Upper lobe of right lung (tissue), 1 donor: Measurements from ENCODE around the gene VKORC1L1. TPM values are rescaled to one million over a fixed set of nuclear protein-coding genes. Genes with fewer than 3 reads are reported as not detected.

ENCODE experiments used
- ATAC-seq: fragments of 200-7000 bp; cut with Tn5 transposase; one replicate; pipeline ENCODE4 v1.9.1; 2020; ENCODE audit warnings: mild to moderate bottlenecking, moderate library complexity
- DNase-seq: peaks from one replicate; pipeline ENCODE4 v3.0.0-alpha.2; 2020
- H3K27ac ChIP-seq: fragments of 200-600 bp; one replicate; pipeline ENCODE4 v1.8.0; 2022
- H3K27me3 ChIP-seq: fragments of 200-600 bp; one replicate; pipeline ENCODE4 v1.8.0; 2022; ENCODE audit warnings: mild to moderate bottlenecking
- H3K36me3 ChIP-seq: fragments of 200-600 bp; one replicate; pipeline ENCODE4 v1.8.0; 2022
- H3K4me1 ChIP-seq: fragments of 200-600 bp; one replicate; pipeline ENCODE4 v1.8.0; 2022
- H3K4me3 ChIP-seq: fragments of 200-600 bp; one replicate; pipeline ENCODE4 v1.8.0; 2022; ENCODE audit warnings: mild to moderate bottlenecking
- H3K9me3 ChIP-seq: fragments of 200-600 bp; one replicate; pipeline ENCODE4 v1.8.0; 2022
- intact Hi-C: fragments of 100-400 bp; cut with DNase I; formaldehyde crosslinking; loops from one replicate; pipeline ENCODE4 v1.11.0; 2022
- total RNA-seq: library from RNA; stranded (reverse); fragmentation: NEBNext Ultra II Directional; extraction: Animal tissue kit (Norgen Biotek cat#: 25700); gene quantifications from one replicate; pipeline ENCODE4 v1.2.1, GENCODE V29; 2021
- TF ChIP-seq, protein P1 (sequence below): fragments of 200-600 bp; IDR thresholded peaks from one replicate; pipeline ENCODE4 v1.8.0; 2022; ENCODE audit warnings: antibody characterized with exemption
- donor health status: DM: no; HTN: yes; CAD: no; lungs with severe emphysema.

Gene VKORC1L1
- total RNA-seq, 1 donor from 2014 or later = 45.2 TPM

DNA sequence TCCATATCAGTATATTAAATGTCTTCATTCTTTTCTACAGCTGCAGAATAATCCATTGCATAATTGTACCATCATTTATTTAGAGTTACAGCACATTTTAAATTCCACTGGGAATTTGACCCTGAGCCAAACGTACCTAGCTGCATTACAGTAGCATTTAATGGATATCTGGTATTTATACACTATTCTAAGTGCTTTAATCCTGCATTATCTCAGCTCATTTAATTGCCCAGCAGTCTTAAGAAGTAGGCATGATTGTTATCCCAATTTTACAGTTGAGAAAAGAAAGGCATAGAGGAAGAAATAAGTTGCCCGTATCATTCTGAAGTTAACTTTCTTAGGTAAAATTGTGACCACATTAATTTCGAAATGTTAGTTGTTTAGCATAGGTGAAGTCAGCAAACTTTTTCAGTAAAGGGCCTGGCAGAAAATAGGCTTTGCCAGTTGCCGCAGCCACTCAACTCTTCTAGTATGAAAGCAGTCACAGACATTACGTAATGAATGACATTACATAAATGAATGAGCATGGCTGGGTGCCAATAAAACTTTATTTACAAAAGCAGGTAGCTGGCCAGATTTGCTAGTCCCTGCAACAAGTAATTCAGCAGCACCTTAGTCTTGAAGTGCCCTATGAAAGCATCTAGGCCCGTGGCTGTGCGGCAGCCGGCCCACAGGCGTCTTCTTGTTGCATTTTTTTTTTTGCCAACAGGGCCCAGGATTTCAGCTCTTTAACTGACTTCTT is 79.1 kb downstream of the VKORC1L1 start:
- intact Hi-C loops = no loop called here
- no peaks in the 10 kb centered on the region for H3K4me1 ChIP-seq
- ATAC-seq = peak; percentile 59

DNA sequence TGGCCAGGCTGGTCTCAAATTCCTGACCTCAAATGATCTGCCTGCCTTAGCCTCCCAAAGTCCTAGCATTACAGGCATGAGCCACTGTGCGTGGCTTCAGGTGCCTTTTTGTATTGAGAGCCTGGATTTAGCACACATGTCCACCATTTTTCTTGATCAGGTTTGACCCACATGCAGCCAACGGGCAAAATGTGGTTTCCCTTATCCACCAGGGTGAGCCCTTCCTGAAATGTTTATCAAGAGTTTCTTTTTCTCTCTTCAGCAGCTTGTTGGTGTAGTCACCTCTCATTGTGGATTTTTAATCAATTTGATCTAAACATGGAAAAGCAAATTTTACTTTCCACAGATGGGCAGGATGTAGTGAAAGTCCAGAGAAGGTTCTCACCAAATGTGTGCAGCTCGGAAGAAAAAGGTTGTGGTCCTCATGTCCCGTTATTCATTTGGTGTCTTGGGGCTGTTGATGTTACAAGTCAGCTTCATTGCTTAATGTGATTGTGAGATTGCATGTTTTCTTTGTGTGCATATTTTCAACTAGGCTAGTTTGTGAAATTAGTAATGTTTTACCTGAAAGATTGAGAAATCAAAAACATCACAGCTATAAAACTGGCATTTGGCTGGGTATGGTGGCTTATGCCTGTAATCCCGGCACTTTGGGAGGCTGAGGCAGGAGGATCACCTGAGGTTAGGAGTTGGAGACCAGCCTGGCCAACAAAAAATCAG is 80.3 kb downstream of the VKORC1L1 start:
- Histone ChIP-seq H3K36me3 (peaks cover 34% of the 10 kb centered on the region), H3K4me1 (no peaks in the 10 kb centered on the region), H3K27ac (no peak overlapping the region), H3K4me3 (no peak overlapping the region), H3K27me3 (no peaks in the 10 kb centered on the region), H3K9me3 (no peaks in the 10 kb centered on the region)
- ATAC-seq = no peak
- no peak for DNase-seq
- intact Hi-C loops = no loop called here
- TF ChIP-seq, protein P1, sequence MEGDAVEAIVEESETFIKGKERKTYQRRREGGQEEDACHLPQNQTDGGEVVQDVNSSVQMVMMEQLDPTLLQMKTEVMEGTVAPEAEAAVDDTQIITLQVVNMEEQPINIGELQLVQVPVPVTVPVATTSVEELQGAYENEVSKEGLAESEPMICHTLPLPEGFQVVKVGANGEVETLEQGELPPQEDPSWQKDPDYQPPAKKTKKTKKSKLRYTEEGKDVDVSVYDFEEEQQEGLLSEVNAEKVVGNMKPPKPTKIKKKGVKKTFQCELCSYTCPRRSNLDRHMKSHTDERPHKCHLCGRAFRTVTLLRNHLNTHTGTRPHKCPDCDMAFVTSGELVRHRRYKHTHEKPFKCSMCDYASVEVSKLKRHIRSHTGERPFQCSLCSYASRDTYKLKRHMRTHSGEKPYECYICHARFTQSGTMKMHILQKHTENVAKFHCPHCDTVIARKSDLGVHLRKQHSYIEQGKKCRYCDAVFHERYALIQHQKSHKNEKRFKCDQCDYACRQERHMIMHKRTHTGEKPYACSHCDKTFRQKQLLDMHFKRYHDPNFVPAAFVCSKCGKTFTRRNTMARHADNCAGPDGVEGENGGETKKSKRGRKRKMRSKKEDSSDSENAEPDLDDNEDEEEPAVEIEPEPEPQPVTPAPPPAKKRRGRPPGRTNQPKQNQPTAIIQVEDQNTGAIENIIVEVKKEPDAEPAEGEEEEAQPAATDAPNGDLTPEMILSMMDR = no peak

More for the DNA sequence above, 79.1 kb downstream of the VKORC1L1 start:
- H3K27me3 ChIP-seq = no peaks in the 10 kb centered on the region
- H3K36me3 ChIP-seq = peaks cover 31% of the 10 kb centered on the region
- TF ChIP-seq, protein P1 = no peak
- H3K4me3 ChIP-seq = no peak overlapping the region
- no peak overlapping the region for H3K27ac ChIP-seq
- H3K9me3 ChIP-seq = no peaks in the 10 kb centered on the region
- no peak for DNase-seq

DNA sequence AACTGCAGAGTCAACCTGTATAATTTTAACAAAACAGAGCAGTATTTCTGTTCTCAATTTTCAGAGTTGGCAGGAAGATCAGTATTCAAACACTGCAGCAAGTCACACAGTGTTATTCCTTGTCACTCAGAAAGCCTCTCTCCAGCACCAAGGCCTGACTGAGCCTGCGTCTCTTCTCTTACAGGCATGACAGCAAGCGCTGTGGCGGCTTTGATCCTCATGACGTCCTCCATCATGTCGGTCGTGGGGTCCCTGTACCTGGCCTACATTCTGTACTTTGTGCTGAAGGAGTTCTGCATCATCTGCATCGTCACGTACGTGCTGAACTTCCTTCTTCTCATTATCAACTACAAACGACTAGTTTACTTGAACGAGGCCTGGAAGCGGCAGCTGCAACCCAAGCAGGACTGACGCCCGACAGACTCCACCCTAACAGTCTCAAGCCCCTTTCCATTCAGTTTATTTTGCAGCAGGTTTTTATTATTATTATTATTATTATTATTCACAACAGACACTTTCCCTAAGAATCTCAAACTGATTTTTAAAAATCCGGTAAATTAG is 81.1 kb downstream of the VKORC1L1 start:
- ATAC-seq = no peak
- DNase-seq = no peak
- intact Hi-C loops = no loop called here
- no peaks in the 10 kb centered on the region for H3K9me3 ChIP-seq
- H3K4me3 ChIP-seq = no peak overlapping the region
- H3K36me3 ChIP-seq = peaks cover 42% of the 10 kb centered on the region
- TF ChIP-seq, protein P1 = no peak
- no peaks in the 10 kb centered on the region for H3K27me3 ChIP-seq
- no peaks in the 10 kb centered on the region for H3K4me1 ChIP-seq
- no peak overlapping the region for H3K27ac ChIP-seq

DNA sequence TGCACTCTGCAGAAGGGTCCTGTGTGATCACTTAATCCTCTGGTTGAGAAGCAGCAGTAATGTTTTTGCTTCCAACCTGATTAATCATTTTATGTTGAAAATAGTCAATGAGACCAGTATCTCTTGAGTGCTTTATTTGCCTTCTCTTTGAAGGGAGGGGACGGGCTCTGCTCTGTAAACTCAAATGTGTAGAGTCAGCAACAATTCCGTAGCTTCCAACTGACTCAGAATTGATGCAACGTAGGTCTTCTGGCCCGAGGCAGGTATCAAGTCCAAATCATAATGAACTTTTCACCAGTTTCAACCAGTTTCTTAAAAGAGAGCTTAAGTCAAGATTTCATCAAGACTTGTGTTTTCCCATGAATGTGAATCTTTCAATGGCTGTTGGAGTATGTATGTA is 82.8 kb downstream of the VKORC1L1 start:
- no peaks in the 10 kb centered on the region for H3K4me1 ChIP-seq
- H3K4me3 ChIP-seq = no peak overlapping the region
- intact Hi-C loops = no loop called here
- no peak overlapping the region for H3K27ac ChIP-seq
- DNase-seq = no peak
- TF ChIP-seq, protein P1 = no peak
- no peaks in the 10 kb centered on the region for H3K9me3 ChIP-seq
- no peak for ATAC-seq
- no peaks in the 10 kb centered on the region for H3K27me3 ChIP-seq
- H3K36me3 ChIP-seq = peaks cover 60% of the 10 kb centered on the region

DNA sequence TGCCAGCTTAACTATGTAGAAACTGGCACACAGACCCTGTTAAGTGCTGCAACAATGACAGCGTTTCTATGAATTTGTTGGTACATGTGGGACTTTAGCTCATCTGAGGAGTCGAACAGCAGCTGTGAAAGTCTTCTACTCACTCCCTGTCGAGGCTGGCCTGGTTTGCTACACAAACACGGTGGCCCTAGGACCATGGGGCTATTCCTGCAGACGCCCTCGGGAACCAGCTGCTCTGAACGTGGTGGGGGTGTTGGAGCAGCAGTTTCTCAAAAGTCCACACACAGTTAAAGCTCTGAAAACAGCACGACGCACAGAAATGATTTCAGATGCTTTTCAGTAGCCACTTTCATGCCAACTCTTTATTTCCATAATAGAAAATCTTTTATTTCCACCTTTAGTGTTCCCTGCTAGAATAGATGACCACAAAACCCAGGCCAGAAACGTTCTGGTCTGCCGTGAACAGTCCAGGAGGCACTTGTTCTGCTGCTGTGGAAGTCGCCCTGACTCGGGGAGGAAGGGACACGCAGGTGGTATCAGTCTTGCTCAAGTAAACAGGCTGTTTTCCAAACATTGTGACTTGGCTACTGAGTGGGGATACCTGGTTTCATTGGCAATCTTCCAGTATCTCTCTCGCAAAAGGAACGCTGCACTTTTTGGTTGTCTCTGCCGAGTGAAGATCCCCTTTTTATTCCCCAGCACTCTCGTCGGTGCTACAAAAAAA is 87.6 kb downstream of the VKORC1L1 start:
- H3K27me3 ChIP-seq = no peaks in the 10 kb centered on the region
- H3K4me1 ChIP-seq = no peaks in the 10 kb centered on the region
- TF ChIP-seq, protein P1 = no peak
- no peaks in the 10 kb centered on the region for H3K9me3 ChIP-seq
- intact Hi-C loops = no loop called here
- peaks cover 90% of the 10 kb centered on the region for H3K36me3 ChIP-seq
- ATAC-seq (no peak), DNase-seq (no peak)
- H3K27ac ChIP-seq = no peak overlapping the region
- H3K4me3 ChIP-seq = no peak overlapping the region
